Suprapubic skin (tissue), 4 donors: Measurements from ENCODE around the gene FZD1.

ENCODE experiments used
- CTCF ChIP-seq, 2 donors: fragments of 200-600 bp in 1 of 2; fragments of 450-650 bp in 1 of 2; sonication (generic) in 1 of 2; IDR thresholded peaks; one replicate each; pipeline ENCODE4 v1.5.1; 2016 to 2019; ENCODE audit warnings: antibody characterized with exemption in 2 of 2, mild to moderate bottlenecking in 1 of 2, moderate library complexity in 1 of 2
- EP300 ChIP-seq: sonication (generic); formaldehyde crosslinking; IDR thresholded peaks from one replicate; pipeline ENCODE4 v1.6.1; 2017; ENCODE audit warnings: antibody characterized with exemption
- POLR2A ChIP-seq, 2 donors: fragments of 450-650 bp; IDR thresholded peaks; one replicate each; pipeline ENCODE4 v1.6.1; 2017; ENCODE audit warnings: antibody characterized with exemption in 2 of 2, mild to moderate bottlenecking in 2 of 2, moderate library complexity in 2 of 2
- POLR2AphosphoS5 ChIP-seq, 3 donors: sonication (generic); formaldehyde crosslinking; IDR thresholded peaks; one replicate each; pipeline ENCODE4 v1.6.1; 2017; ENCODE audit warnings: antibody characterized with exemption in 3 of 3

- TF ChIP-seq CTCF (IDR thresholded peaks at IDR 0.05) (no peak), POLR2A (IDR thresholded peaks at IDR 0.05) (no peak), POLR2AphosphoS5 (IDR thresholded peaks at IDR 0.05) (no peak), EP300 (no peak)
These were observed 46.7 kb downstream of the FZD1 start for GRCh38 chr7:91310830-91311460.
